ENCODE data around the gene EPHB1. TPM values are rescaled to one million over a fixed set of nuclear protein-coding genes. Genes with fewer than 3 reads are reported as not detected.

EPHB1 gene
- total RNA-seq, 4 donors from 2014 or later: 0.16 to 1.5 (median 0.59) TPM

GRCh38 chr3:135081451-135081850, 286.4 kb downstream of the EPHB1 start:
- TF ChIP-seq CTCF (IDR thresholded peaks at IDR 0.05; ENCODE audit: low read depth): no peak

GRCh38 chr3:135081856-135082434, 286.9 kb downstream of the EPHB1 start:
- no peak for TF ChIP-seq CTCF (IDR thresholded peaks at IDR 0.05; ENCODE audit: low read depth)

GRCh38 chr3:135082706-135083105, 287.6 kb downstream of the EPHB1 start:
- TF ChIP-seq CTCF (IDR thresholded peaks at IDR 0.05; ENCODE audit: low read depth): no peak

- TF ChIP-seq CTCF (IDR thresholded peaks at IDR 0.05; ENCODE audit: low read depth): no peak
Measured at GRCh38 chr3:135083179-135083578, 288.1 kb downstream of the EPHB1 start.

- TF ChIP-seq CTCF (IDR thresholded peaks at IDR 0.05; ENCODE audit: low read depth): no peak
Measured at GRCh38 chr3:135083756-135084155, 288.7 kb downstream of the EPHB1 start.

- no peak for TF ChIP-seq CTCF (IDR thresholded peaks at IDR 0.05; ENCODE audit: low read depth)
Measured at GRCh38 chr3:135084405-135084804, 289.3 kb downstream of the EPHB1 start.

GRCh38 chr3:135084976-135085375, 289.9 kb downstream of the EPHB1 start:
- no peak for TF ChIP-seq CTCF (IDR thresholded peaks at IDR 0.05; ENCODE audit: low read depth)

Data from subcutaneous adipose tissue (tissue), 4 donors.